Endothelial cell of umbilical vein (primary cell): Measurements from ENCODE around the gene RNF224.

ENCODE experiments used
- JUN ChIP-seq: IDR thresholded peaks from 2 replicates; pipeline ENCODE4 v1.6.1; 2011; ENCODE audit warnings: borderline replicate concordance, low read depth; ENCODE audit not compliant: insufficient read length, insufficient read depth
- MYC ChIP-seq: IDR thresholded peaks from one replicate; pipeline ENCODE4 v1.6.1; 2011; ENCODE audit warnings: mild to moderate bottlenecking, low read depth, low read length
- TF ChIP-seq, protein P1 (sequence below), 2 donors: IDR thresholded peaks; 1 replicate in 1 of 2; 2 replicates in 1 of 2; pipeline ENCODE4 v1.5.1; 2011; ENCODE audit warnings: low read length in 2 of 2, mild to moderate bottlenecking in 2 of 2, moderate library complexity in 2 of 2, control low read depth in 1 of 2, inconsistent platforms in 1 of 2, low read depth in 1 of 2; ENCODE audit not compliant: insufficient read depth in 1 of 2; ENCODE audit errors: extremely low read depth in 1 of 2

DNA sequence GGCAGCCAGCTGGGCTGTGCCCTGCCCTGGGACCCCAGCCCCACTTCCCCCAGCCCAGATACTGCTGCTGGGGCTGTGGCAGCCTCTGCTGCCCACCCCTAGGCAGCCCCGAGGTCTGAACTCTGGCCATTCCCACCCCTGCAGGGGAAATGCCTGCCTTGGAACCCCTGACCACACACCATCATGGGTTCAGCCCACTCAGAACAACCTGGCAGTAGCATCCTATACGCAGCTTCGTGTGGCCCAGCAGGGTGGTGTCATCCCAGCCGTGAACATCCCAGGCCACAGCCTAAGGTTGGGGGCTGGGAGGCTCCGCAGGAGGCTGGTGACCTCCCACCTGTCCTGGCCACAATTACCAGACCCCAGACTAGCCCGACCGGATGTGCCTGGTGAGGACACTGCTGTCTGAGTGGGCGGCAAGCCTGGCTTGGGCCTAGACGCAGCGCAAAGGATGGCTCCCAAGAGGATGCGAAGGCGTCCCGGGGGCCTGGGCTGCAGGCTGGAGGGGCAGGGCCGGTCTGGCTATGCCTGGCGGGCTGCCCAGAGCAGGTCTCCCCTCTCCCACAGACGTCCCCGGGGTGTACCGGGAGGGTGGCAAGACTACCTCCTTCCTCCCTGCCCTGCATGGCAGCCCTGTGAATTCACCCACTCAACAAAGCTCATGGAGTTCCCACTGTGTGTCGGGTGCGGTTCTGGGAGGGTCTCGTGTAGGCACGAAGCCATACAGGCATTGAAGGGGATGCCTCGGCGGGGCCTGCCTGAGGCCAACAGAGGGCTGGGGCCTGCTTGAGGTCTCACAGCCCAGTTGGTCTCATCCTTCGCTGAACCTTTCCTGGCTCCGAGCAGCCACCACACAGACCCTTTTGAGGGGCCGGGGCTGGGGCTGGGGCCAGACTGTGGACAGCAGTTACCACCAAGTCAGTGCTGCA, 1.9 kb downstream of the RNF224 start:
- no peak for TF ChIP-seq MYC
- TF ChIP-seq, protein P1, sequence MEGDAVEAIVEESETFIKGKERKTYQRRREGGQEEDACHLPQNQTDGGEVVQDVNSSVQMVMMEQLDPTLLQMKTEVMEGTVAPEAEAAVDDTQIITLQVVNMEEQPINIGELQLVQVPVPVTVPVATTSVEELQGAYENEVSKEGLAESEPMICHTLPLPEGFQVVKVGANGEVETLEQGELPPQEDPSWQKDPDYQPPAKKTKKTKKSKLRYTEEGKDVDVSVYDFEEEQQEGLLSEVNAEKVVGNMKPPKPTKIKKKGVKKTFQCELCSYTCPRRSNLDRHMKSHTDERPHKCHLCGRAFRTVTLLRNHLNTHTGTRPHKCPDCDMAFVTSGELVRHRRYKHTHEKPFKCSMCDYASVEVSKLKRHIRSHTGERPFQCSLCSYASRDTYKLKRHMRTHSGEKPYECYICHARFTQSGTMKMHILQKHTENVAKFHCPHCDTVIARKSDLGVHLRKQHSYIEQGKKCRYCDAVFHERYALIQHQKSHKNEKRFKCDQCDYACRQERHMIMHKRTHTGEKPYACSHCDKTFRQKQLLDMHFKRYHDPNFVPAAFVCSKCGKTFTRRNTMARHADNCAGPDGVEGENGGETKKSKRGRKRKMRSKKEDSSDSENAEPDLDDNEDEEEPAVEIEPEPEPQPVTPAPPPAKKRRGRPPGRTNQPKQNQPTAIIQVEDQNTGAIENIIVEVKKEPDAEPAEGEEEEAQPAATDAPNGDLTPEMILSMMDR (IDR thresholded peaks at IDR 0.05; ENCODE audit: extremely low read depth in 1 of 2, insufficient read depth in 1 of 2, low read depth in 1 of 2, low read length in 2 of 2): no peak
- TF ChIP-seq JUN: no peak
